Measurements from ENCODE around the gene NSF. TPM values are rescaled to one million over a fixed set of nuclear protein-coding genes. Genes with fewer than 3 reads are reported as not detected.
A peak's percentile ranks its signal among the peaks of the same experiment; 100 is the strongest.
"Not testable (repeated sequence)": the region's sequence is repeated elsewhere in the genome, so short reads cannot be mapped to it uniquely, and the experiment has no call there.

NSF gene
- polyA plus RNA-seq, 6 donors from 2014 or later, result 14.9 to 29.8 (median 18.9) TPM

- H3K4me1 Mint-ChIP-seq, result peaks cover 26 to 49% (median 42%) of the 10 kb centered on the region in 3 donors
- H3K4me3 Mint-ChIP-seq, result peak overlapping the region; percentile 29 to 82 (median 66)
- H3K27me3 Mint-ChIP-seq, result no peaks in the 10 kb centered on the region
- no peaks in the 10 kb centered on the region for H3K9me3 Mint-ChIP-seq
- no peaks in the 10 kb centered on the region for H3K36me3 Mint-ChIP-seq
- peak overlapping the region; percentile 61 to 96 (median 90) for H3K27ac Mint-ChIP-seq
- ATAC-seq (ENCODE audit: low read depth in 2 of 2), result peak; percentile 85 to 88
- peak; percentile 61 for DNase-seq
These were observed 146.9 kb downstream of the NSF start for GRCh38 chr17:46737326-46737725.

DNA sequence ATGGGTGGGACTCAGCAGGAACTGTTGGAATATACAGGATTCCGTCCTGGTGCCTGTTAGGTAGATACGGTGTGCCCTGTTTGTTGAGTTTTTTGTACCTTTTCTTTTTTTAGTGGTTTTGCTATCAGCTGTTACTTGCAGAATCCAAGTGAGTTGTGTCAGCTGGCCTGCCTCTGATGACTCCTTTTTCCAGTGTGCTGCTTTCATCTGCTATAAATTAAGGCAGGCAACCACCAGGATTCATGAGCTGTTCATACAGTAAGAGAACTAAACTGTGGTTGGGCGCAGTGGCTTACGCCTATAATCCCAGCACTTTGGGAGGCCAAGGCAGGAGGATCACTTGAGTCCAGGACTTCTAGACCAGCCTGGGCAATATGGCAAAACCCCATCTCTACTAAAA lies 148.1 kb downstream of the NSF start:
- no peak for DNase-seq
- H3K36me3 Mint-ChIP-seq, result no peaks in the 10 kb centered on the region

DNA sequence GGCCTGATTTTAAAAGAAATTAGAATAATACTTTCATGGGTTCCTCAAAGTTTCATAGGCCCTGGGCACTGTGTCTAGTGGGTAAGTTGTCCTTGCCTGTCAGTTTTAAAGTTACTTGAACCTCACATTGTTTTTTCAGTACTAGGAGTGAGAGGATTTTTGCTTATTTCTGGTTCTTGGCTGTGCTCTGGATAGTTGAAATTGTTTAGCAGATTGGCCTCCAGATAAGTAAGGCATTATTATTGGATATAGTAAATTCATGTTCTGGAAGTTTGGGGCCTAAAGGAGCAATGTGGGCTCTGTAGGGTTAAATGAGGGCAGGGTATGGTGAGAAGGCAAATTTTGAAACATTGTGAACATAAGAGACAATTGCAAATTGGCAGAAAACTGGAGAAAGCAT lies 149.5 kb downstream of the NSF start:
- H3K36me3 Mint-ChIP-seq, result peaks cover 0 to 5% of the 10 kb centered on the region in 2 donors
- ATAC-seq (ENCODE audit: low read depth in 2 of 2), result no peak

More for the DNA sequence above, 148.1 kb downstream of the NSF start:
- no peak overlapping the region for H3K4me3 Mint-ChIP-seq
- H3K27me3 Mint-ChIP-seq, result no peaks in the 10 kb centered on the region
- peak overlapping the region in 1 of 6 donors; percentile 87 for H3K27ac Mint-ChIP-seq
- ATAC-seq (ENCODE audit: low read depth in 2 of 2), result no peak
- H3K4me1 Mint-ChIP-seq, result peaks cover 26 to 58% (median 53%) of the 10 kb centered on the region in 3 donors
- H3K9me3 Mint-ChIP-seq, result peaks cover 0 to 2% (median 0%) of the 10 kb centered on the region in 7 donors

DNA sequence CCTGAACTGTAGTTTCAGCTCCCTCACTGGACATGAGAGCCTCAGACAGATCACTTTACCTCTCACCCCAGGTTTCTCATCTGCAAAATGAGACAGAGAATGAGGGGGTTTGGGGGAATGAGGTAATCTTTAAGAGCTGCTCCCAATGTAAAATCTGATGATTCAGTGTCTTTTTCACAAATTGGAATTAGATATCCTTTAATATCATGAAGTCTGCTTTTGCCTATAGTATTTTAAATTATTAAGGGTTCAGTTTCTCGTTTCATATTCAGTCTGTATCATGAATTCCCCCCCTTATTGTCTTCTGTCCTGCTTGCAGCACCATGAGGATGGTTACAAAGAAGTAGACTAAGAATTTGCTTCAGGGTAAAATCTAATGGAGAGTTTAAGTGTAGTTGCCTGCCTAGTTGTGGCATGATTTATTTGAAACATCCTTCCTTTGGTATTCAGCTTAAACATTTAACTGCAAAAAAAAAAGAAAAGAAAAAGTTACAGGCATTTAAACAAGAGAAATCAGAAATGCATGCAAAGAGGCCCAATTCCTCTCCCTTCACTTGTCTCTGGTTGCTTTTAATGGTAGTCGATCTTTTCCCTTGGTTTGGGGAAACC lies 150.8 kb downstream of the NSF start:
- DNase-seq (no peak), ATAC-seq (ENCODE audit: low read depth in 2 of 2) (no peak)
- H3K27ac Mint-ChIP-seq, result no peak overlapping the region
- peaks cover 0 to 2% (median 0%) of the 10 kb centered on the region in 7 donors for H3K9me3 Mint-ChIP-seq
- H3K27me3 Mint-ChIP-seq, result no peaks in the 10 kb centered on the region
- H3K36me3 Mint-ChIP-seq, result peaks cover 0 to 5% of the 10 kb centered on the region in 2 donors
- no peak overlapping the region for H3K4me3 Mint-ChIP-seq
- H3K4me1 Mint-ChIP-seq, result peaks cover 30 to 59% (median 58%) of the 10 kb centered on the region in 3 donors

More for the DNA sequence above, 149.5 kb downstream of the NSF start:
- no peak overlapping the region for H3K4me3 Mint-ChIP-seq
- no peaks in the 10 kb centered on the region for H3K27me3 Mint-ChIP-seq
- H3K9me3 Mint-ChIP-seq, result peaks cover 0 to 2% (median 0%) of the 10 kb centered on the region in 7 donors
- H3K27ac Mint-ChIP-seq, result peak overlapping the region in 1 of 6 donors; percentile 5
- DNase-seq, result no peak
- peaks cover 29 to 59% (median 57%) of the 10 kb centered on the region in 3 donors for H3K4me1 Mint-ChIP-seq

- Mint-ChIP-seq H3K4me1 (peaks cover 17 to 50% (median 43%) of the 10 kb centered on the region in 3 donors), H3K27me3 (no peaks in the 10 kb centered on the region), H3K36me3 (peaks cover 0 to 5% of the 10 kb centered on the region in 2 donors), H3K27ac (peak overlapping the region in 5 of 6 donors; percentile 13 to 90 (median 77)), H3K9me3 (peaks cover 0 to 2% (median 0%) of the 10 kb centered on the region in 7 donors), H3K4me3 (no peak overlapping the region)
- DNase-seq, result no peak
- ATAC-seq (ENCODE audit: low read depth in 2 of 2), result no peak
These were observed 152.2 kb downstream of the NSF start for GRCh38 chr17:46742565-46743270.

DNA sequence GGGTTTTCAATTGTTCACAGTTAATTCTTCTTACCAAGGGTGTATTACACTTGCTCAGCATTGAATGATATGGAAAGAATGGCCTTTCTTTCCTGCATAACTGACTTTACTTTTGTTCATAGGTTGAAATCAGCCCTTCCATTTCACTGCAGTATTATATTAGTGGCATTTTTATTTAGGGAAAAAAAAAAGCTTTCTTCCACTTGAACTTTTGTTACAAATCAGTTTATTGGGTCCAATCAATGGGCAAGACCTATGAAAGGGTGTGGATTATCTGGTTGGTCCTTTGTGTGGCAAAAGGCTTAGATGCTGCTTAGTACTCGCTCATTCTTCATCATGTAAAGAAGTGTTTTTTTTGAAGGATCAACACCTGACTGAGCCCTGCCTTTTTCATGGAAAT lies 154.0 kb downstream of the NSF start:
- Mint-ChIP-seq H3K9me3 (peaks cover 0 to 2% (median 0%) of the 10 kb centered on the region in 7 donors), H3K36me3 (peaks cover 0 to 5% of the 10 kb centered on the region in 2 donors), H3K27ac (peak overlapping the region in 4 of 6 donors; percentile 45 to 71 (median 56)), H3K4me3 (no peak overlapping the region), H3K27me3 (no peaks in the 10 kb centered on the region), H3K4me1 (peaks cover 28 to 57% (median 53%) of the 10 kb centered on the region in 3 donors)
- DNase-seq (no peak), ATAC-seq (ENCODE audit: low read depth in 2 of 2) (no peak)

DNA sequence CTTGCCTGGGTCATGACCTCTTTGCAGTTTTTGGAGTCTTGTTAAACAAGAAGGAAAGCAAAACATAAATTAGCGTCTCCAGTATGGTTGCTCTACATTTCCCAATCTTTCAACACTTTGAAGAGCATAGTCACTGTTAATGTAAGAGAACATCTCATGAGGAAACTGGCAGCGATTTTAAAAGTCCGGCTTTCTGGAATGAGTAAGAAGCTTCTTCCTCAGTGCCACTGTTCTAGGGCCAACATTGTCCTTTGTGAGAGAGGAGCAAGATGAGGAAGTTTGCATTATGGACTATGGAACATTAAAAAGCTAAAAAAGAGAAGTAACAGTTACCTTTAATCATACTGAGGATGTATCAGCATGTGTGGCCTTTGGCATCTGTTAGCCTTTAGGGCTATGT lies 154.9 kb downstream of the NSF start:
- Mint-ChIP-seq H3K4me1 (peaks cover 31 to 60% (median 49%) of the 10 kb centered on the region in 3 donors), H3K27ac (peak overlapping the region in 3 of 6 donors; percentile 24 to 71 (median 51)), H3K9me3 (peaks cover 0 to 2% (median 0%) of the 10 kb centered on the region in 7 donors), H3K27me3 (no peaks in the 10 kb centered on the region), H3K4me3 (no peak overlapping the region), H3K36me3 (peaks cover 0 to 5% of the 10 kb centered on the region in 2 donors)
- DNase-seq (no peak), ATAC-seq (ENCODE audit: low read depth in 2 of 2) (peak in 1 of 2 donors; percentile 30)

- no peak for DNase-seq
- Mint-ChIP-seq H3K27ac (no peak overlapping the region), H3K9me3 (no peaks in the 10 kb centered on the region), H3K4me1 (peaks cover 15 to 26% (median 16%) of the 10 kb centered on the region in 3 donors), H3K4me3 (no peak overlapping the region), H3K27me3 (no peaks in the 10 kb centered on the region), H3K36me3 (peaks cover 11 to 19% of the 10 kb centered on the region in 2 donors)
- ATAC-seq (ENCODE audit: low read depth in 2 of 2), result no peak
These were observed 161.0 kb downstream of the NSF start for GRCh38 chr17:46751425-46751824.

DNA sequence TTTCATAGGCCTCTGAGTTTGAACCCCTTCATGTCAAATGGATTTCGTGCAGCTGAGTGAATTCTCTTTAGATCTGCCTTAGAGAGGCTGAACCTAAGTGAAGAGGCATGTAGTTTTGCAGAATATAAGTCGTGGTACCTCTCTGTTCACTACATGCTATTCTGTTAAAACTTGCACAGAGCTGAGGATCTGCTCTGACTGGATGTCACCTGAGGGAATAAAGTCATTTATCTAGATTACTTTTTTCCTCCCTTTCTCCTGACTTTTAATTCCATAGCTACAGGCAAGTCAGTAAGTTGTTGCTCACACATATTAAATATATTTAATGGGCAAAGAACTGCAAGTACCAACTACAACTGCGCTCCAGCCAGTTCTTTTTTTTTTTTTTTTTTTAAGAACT lies 163.3 kb downstream of the NSF start:
- Mint-ChIP-seq H3K9me3 (no peaks in the 10 kb centered on the region), H3K36me3 (peaks cover 15 to 29% of the 10 kb centered on the region in 2 donors), H3K27me3 (no peaks in the 10 kb centered on the region), H3K4me3 (no peak overlapping the region), H3K4me1 (peaks cover 9 to 12% (median 9%) of the 10 kb centered on the region in 3 donors), H3K27ac (no peak overlapping the region)
- ATAC-seq (ENCODE audit: low read depth in 2 of 2), result no peak
- DNase-seq, result no peak

DNA sequence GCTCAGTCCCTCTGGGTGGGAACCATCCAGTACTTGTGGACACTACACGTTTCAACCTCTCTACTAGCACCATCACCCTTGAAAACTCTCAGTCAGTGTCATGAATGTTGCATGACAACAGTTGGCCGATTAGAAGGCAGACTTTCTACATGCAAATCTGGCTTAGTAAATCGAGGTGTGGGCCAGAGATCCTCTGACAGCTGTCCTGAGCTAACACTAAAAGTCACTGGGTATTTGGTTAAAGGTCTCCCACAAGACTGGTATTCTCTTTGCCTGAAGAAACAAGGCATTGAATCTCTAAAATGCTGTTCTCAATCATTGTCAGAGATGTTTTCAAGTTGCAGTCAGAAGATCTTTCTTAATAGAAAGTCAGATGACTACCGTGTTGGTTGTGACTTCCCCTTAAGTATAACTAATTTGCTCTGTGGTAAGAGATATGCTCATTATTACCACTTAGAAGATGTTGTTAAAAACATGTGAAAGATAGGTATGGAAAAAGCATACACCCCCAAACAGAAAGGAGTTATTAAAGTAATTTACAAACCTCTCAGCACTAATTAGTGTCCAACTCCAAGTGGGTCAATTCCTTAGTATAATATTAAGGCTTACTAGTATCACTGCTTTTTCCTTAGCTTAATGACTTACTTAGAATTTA lies 165.7 kb downstream of the NSF start:
- Mint-ChIP-seq H3K4me3 (peak overlapping the region in 1 of 8 donors; percentile 9), H3K27ac (peak overlapping the region in 2 of 6 donors; percentile 14 to 75), H3K4me1 (no peaks in the 10 kb centered on the region), H3K27me3 (no peaks in the 10 kb centered on the region), H3K36me3 (peaks cover 15 to 29% of the 10 kb centered on the region in 2 donors), H3K9me3 (no peaks in the 10 kb centered on the region)
- ATAC-seq (ENCODE audit: low read depth in 2 of 2) (no peak), DNase-seq (no peak)

DNA sequence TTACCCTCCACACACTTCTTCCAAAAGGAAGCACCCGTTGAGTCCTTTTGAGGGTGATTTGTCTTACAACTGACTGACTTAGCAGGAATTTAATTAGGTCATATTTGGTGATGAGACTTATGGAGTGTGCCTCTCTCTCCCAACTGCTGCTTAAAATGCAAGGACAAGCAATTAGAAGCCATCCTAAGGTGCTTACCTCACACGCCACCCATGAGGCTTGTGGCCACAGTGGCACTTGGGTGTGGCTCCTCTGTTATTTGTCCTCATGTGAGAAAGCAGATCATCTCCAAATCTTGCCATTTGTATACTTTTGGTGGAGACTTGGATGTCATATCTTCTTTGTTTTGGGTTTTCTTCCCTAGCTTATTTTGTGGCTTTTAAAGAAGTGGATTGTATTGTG lies 166.4 kb downstream of the NSF start:
- H3K4me1 Mint-ChIP-seq, result no peaks in the 10 kb centered on the region
- peak overlapping the region in 2 of 6 donors; percentile 14 to 75 for H3K27ac Mint-ChIP-seq
- ATAC-seq (ENCODE audit: low read depth in 2 of 2) (no peak), DNase-seq (no peak)
- H3K27me3 Mint-ChIP-seq, result no peaks in the 10 kb centered on the region
- no peak overlapping the region for H3K4me3 Mint-ChIP-seq
- peaks cover 15 to 29% of the 10 kb centered on the region in 2 donors for H3K36me3 Mint-ChIP-seq
- H3K9me3 Mint-ChIP-seq, result no peaks in the 10 kb centered on the region

DNA sequence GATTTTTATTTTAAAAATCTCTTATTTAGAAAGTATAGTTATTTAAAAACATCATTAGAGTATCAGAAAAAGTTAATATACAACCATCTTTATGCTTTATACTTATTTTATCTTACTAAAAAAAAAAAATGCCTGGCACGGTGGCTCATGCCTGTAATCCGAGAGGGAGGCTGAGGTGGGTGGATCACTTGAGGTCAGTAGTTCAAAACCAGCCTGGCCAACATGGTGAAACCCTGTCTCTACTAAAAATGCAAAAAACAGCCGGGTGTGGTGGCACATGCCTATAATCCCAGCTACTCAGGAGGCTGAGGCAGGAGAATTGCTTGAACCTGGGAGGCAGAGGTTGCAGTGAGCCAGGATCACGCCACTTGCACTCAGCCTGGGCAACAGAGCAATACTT lies 167.1 kb downstream of the NSF start:
- not testable (repeated sequence) for H3K4me1 Mint-ChIP-seq; DNase-seq; ATAC-seq (ENCODE audit: low read depth in 2 of 2); H3K9me3 Mint-ChIP-seq; H3K27me3 Mint-ChIP-seq; H3K4me3 Mint-ChIP-seq
- H3K27ac Mint-ChIP-seq, result peak overlapping the region in 1 of 6 donors; percentile 30
- peaks cover 15 to 29% of the 10 kb centered on the region in 2 donors for H3K36me3 Mint-ChIP-seq

DNA sequence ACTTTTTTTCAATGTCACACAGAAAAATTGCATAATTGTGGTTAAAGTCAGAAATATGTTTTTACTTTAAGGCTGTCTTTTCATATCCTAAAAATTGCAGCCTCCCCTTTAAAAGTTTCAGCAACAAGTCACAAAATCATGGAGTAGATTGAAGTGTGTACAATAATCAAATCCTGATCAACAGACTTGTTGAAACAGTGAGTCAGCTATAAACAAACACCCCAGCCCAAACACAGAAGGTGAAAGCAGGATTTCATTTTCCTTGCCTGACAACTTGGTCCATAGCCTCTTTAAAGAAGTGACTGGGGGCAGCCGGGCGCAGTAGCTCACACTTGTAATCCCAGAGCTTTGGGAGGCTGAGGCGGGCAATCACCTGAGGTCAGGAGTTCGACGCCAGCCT lies 168.1 kb downstream of the NSF start:
- ATAC-seq (ENCODE audit: low read depth in 2 of 2) (no peak), DNase-seq (no peak)
- Mint-ChIP-seq H3K9me3 (no peaks in the 10 kb centered on the region), H3K4me1 (no peaks in the 10 kb centered on the region), H3K27ac (peak overlapping the region in 1 of 6 donors; percentile 15), H3K27me3 (no peaks in the 10 kb centered on the region), H3K36me3 (peaks cover 15 to 28% of the 10 kb centered on the region in 2 donors), H3K4me3 (no peak overlapping the region)

Data from naive B cell (primary cell).